Measurements from ENCODE around the gene PLCD3.

Gene PLCD3

DNA sequence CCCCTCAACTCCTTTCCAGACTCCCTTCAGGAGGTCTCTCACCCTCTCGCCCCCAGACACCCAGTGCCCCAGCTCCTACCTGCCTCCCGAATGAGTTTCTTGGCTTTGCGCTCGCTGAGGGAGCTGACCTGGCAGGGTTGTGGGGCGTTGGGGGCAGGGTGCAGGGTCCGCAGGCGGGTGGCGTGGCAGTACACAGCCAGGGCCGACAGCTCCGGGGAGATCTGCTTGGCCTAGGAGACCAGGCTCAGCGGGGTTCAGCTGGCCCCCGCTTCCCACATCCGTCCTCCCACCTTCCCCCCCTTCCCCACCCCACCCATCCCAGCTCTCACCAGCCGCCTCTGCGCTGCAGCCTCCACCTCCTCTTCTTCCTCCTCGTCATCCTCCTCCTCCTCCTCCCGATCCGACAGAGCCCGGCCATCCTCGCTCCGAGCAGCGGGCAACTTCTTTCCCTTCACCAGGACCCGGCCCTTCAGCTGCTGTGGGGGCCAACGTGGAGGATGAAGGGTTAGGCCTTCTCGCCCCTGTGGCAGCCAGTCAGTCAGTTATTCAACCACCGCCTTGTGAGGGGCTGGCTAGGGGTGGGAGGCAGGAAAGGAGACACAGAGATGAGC is 17.2 kb downstream of the PLCD3 start:
- TF ChIP-seq, protein P1, sequence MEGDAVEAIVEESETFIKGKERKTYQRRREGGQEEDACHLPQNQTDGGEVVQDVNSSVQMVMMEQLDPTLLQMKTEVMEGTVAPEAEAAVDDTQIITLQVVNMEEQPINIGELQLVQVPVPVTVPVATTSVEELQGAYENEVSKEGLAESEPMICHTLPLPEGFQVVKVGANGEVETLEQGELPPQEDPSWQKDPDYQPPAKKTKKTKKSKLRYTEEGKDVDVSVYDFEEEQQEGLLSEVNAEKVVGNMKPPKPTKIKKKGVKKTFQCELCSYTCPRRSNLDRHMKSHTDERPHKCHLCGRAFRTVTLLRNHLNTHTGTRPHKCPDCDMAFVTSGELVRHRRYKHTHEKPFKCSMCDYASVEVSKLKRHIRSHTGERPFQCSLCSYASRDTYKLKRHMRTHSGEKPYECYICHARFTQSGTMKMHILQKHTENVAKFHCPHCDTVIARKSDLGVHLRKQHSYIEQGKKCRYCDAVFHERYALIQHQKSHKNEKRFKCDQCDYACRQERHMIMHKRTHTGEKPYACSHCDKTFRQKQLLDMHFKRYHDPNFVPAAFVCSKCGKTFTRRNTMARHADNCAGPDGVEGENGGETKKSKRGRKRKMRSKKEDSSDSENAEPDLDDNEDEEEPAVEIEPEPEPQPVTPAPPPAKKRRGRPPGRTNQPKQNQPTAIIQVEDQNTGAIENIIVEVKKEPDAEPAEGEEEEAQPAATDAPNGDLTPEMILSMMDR (conservative IDR thresholded peaks at IDR 0.05; ENCODE audit: low read depth, low read length), result no peak
- no peak overlapping the region for H3K4me3 ChIP-seq (ENCODE audit: low read depth, low read length)
- DNase-seq (ENCODE audit: low read depth), result no peak

DNA sequence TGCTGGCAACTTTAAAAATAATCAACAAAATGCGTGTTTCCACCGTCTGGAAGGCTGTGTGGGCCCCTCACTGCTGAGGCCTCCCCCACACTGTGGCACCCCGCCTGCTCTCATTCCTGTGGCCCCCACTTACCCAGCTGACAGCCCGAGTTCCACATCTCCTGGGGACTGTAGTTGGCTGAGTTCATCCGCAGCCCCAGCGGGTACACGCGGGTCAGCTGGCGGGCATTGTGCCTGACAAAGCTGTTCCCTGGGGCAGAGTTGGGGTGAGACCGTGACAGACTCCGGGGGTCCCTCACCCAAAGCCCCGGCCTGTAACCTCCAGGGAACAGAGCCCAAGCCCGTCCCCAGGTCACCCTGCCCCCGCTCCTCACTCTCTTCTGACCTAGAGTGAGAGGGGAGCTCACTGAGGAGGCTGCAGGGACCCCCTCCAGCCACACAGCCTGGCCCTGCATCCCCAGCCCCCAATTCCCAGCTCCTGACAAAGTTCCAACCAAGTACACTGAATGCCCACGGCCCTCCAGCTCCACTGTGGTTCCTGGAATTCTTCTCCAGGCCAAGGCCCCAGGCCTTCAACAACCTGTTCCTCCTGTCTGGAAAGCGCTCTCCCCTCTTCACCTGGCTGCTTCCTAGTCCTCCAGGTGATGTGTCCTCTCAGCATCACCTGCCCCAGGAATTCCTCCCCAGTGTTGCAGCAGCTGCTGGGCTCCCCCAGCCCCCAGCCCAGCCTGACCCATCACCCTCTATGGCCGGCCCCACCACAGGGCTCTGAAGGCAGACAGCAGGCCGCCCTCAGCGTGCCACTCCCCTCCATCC is 18.0 kb downstream of the PLCD3 start:
- TF ChIP-seq, protein P1 (conservative IDR thresholded peaks at IDR 0.05; ENCODE audit: low read depth, low read length), result no peak
- no peak overlapping the region for H3K4me3 ChIP-seq (ENCODE audit: low read depth, low read length)
- no peak for DNase-seq (ENCODE audit: low read depth)

DNA sequence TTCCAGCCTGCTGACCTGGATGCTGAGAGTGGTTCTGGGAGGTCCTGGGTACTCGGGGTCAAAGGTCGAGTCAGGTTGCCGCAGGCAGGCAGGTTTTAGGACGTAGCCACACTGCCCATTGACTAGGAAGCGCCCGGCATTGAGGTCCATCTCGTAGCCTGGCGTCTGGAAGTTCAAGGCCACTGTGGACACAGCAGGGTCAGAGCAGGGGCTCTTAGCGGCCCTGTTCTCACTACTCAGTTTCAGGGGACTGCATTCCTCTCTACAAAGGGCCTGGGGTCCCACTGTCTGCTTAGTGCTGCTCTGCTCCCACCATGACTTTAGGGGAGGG is 18.9 kb downstream of the PLCD3 start:
- TF ChIP-seq, protein P1 (conservative IDR thresholded peaks at IDR 0.05; ENCODE audit: low read depth, low read length), result no peak
- no peak for DNase-seq (ENCODE audit: low read depth)

DNA sequence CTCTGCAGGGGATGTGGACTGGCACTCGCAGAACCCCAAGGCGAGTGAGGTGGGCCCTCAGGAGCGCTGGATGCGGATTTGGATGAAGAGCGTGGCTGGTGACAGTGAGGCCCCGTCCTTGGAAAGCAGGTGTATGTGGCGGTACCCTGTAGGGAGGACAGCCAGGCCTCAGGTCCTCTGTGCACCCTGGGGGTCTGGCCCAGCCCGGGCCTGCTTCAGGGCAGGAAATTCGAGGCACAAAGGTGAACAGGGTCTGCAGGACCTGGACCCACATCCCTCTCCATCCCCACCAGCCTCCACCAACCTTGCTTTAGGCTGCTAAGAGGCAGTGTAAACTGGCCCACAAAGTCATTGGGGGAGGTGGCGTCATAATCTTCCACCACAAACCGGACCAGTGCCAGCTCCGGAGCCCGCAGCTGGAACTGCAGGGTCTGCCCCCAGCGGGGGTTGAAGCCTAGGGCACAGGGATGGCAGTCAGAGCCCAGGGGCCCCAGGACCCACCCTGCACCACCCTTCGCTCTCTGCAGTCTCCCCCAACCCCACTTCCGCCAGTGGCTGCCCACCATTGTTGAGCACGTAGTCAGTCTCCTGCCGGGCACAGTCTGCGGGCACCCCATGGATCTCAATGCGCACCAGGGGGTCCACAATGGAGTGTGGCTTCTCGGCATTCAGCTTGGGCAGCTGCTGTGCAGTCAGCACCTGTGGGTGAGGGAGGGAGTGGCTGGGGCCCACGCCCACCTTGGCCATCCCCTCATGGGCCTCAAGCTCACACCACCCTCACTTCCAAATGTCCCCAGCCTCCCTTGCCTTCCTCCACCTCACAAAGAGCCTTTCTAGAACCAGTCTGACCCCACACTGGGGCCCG is 19.5 kb downstream of the PLCD3 start:
- no peak overlapping the region for H3K4me3 ChIP-seq (ENCODE audit: low read depth, low read length)
- TF ChIP-seq, protein P1 (conservative IDR thresholded peaks at IDR 0.05; ENCODE audit: low read depth, low read length), result no peak
- DNase-seq (ENCODE audit: low read depth), result no peak

More for the DNA sequence above, 18.9 kb downstream of the PLCD3 start:
- H3K4me3 ChIP-seq (ENCODE audit: low read depth, low read length), result no peak overlapping the region

DNA sequence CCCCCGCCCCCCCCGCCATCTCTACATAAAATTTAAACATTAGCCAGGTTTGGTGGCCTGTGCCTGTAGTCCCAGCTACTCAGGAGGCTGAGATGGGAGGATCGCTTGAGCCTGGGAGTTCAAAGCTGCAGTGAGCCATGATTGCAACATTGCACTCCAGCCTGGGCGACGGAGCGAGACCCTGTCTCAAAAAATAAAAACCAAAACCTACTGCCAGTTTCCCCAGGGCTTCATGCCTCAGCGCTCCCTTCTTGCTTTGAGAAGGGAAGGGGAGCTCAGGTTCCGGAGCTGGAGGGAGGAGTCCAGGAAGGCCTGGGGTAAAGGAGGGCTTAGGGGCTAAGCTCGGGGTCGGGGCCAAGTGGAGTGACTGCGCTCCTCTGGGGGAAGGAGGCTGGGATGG is 20.5 kb downstream of the PLCD3 start:
- TF ChIP-seq, protein P1 (conservative IDR thresholded peaks at IDR 0.05; ENCODE audit: low read depth, low read length), result no peak
- H3K4me3 ChIP-seq (ENCODE audit: low read depth, low read length), result no peak overlapping the region
- no peak for DNase-seq (ENCODE audit: low read depth)

DNA sequence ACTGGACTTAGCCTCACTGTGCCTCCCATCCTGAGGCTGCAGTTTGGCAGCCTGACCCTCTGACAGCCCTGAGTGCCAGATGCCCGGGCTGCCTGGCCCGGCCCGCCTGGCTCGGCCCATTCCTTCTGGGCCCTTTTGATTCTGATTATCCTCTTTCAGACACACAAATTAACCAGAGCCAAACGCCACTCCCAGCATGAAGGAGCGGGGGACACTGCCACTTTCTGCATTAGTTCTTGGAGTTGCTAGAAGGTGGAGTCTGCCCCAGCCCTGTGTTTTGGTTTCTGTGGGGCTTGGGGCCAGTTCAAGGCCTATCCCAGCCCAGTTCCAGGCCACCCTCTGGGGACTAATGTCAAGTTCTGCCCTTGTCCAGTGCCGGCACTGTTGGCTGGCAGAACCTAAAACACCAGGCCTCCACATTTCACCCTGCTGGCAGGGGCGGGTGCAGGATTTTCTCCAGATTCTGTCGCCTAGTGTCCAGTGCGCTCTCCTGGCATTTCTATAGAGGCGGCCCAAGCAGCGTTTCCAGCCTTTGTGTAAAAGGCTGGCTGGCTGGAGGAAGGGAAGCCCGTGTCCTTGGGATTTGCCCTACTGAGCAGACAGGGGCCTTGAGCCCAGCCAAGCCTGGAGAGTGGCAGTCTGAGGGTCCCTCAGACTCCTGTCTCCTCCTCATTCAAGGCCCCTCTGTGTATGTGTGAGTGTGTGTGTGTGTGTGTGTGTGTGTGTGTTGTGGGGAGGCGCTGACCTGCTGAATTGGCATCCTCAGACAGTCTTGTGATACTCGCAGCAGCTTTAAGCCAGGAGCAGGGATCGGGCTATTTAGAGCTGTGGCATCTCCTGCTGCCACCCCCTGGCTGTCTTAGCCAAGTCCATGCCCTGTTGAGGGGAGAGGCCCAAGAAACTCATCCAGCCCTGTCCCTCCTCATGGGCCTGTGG is 21.4 kb downstream of the PLCD3 start:
- TF ChIP-seq, protein P1 (conservative IDR thresholded peaks at IDR 0.05; ENCODE audit: low read depth, low read length), result no peak
- H3K4me3 ChIP-seq (ENCODE audit: low read depth, low read length), result no peak overlapping the region
- DNase-seq (ENCODE audit: low read depth), result peak; percentile 44
